Glomerular endothelial cell (primary cell): ENCODE results near the gene CDIPT. TPM values are rescaled to one million over a fixed set of nuclear protein-coding genes. Genes with fewer than 3 reads are reported as not detected.
"Not testable (repeated sequence)": the region's sequence is repeated elsewhere in the genome, so short reads cannot be mapped to it uniquely, and the experiment has no call there.

Experiments used
- DNase-seq: peaks from one replicate; pipeline ENCODE4 v3.0.0-alpha.2; 2011; ENCODE audit warnings: low read depth, low spot score; ENCODE audit errors: extremely low read depth
- total RNA-seq: library from RNA; depleted of rRNA; stranded (reverse); fragments of >200 nt; gene quantifications from 2 replicates; pipeline ENCODE4 v1.2.3, GENCODE V29; 2015

The CDIPT gene, protein sequence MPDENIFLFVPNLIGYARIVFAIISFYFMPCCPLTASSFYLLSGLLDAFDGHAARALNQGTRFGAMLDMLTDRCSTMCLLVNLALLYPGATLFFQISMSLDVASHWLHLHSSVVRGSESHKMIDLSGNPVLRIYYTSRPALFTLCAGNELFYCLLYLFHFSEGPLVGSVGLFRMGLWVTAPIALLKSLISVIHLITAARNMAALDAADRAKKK
- total RNA-seq: 90.4 and 91.4 TPM in 2 replicates

GRCh38 chr16:29862884-29863668 is at the start of gene CDIPT:
TSS of gene CDIPT (minus strand) at chr16:29863226. CDS start at chr16:29862857, 369 bp downstream.
- DNase-seq: peak; percentile 97

DNA sequence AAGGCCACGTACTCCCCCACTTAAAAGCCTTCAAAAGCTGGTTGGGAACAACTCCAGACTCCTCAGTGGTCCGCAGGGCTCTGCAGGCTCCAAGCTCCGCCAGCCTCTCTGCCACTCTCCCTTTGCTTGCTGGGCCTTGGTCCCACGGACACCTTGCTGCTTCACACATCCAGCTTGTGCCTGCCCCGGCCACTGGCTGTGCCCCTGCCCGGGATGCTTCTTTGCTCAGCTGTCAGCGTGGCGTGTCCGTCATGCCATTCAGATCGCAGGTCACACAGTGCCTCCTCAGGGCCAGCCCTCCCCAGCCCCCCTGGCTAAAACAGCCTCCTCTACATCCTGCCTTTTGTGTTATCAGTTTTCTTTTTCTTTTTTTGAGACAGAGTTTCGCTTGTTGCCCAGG is 49.1 kb upstream of the CDIPT start:
- DNase-seq: no peak

- no peak for DNase-seq
Observed at GRCh38 chr16:29911676-29912010, 48.6 kb upstream of the CDIPT start.

DNA sequence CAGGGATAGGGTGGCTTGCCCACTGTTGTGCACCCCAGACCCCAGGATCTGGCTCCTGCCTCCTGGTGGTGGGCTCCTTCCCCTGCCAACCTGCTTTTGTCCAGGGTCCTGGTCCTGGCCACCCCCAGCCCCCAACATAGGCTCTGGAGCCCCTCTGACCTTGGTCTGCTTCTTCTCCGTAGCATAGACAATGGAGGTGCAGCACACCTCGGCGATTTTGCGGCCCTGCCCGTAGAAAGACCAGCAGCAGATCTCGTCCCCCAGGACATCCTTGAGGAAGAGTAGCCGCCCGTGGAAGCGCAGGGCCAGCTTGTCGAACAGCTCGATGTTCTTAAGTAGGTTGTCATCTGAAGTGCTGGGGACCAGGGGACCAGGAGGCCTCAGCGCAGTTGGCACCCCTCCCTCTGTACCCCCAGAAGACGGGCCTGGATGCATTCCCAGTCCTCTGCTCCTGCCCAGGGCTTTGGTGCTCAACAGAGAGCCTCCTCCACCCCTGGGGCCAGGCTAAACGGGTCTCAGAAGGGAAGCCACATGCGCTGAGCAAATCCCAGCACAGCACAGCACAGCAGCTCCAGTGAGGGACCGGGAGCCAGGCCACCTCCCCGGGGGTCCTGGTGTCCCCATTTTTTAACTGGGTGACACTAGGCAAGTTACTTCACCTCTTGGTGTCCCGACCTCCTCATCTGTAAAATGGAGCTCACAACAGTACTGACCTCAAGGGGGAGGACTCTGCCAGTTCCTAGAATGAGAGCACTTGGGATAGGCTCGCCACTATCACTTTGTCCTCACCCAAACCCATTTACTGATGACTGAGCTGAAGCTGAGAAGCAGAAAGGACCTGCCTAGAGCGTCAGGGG is 48.0 kb upstream of the CDIPT start:
- DNase-seq: no peak

DNA sequence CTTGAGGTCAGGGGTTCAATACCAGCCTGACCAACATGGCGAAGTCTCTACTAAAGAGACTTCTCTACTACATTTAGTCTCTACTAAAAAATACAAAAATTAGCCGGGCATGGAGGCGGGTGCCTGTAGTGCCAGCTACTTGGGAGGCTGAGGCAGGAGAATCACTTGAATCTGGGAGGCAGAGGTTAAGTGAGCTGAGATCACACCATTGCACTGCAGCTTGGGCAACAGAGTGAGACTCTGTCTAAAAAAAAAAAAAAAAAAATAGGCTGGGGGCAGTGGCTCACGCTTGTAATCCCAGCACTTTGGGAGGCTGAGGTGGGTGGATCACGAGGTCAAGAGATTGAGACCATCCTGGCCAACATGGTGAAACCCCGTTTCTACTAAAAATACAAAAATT is 46.8 kb upstream of the CDIPT start:
- DNase-seq: not testable (repeated sequence)

GRCh38 chr16:29909391-29909790 is 46.4 kb upstream of the CDIPT start:
- DNase-seq: no peak

- DNase-seq: no peak
Observed at GRCh38 chr16:29908719-29909220, 45.7 kb upstream of the CDIPT start.

GRCh38 chr16:29907973-29908372 is 44.9 kb upstream of the CDIPT start:
- DNase-seq: no peak

- DNase-seq: no peak
Observed at GRCh38 chr16:29906520-29907244, 43.7 kb upstream of the CDIPT start.

DNA sequence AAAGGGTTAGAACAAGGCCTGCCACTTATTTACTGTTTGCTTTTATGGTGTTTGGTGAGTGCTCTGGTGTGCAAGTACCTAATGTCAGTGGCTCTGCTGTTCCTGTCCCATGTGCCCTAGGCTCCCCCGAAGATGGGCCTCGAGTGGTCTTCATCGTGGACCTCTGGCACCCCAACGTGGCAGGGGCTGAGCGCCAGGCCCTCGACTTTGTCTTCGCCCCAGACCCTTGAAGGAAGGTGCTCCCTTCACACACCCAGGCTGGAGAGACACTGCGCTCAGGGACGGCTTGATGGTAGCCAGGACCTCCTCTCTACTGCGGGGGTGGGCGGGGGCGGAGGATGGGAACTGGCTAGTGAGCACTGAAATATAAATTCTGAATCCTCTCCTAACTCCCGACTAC is 42.6 kb upstream of the CDIPT start:
- DNase-seq: no peak

GRCh38 chr16:29904947-29905346 is 41.9 kb upstream of the CDIPT start:
- no peak for DNase-seq

GRCh38 chr16:29903590-29903989 is 40.6 kb upstream of the CDIPT start:
- DNase-seq: no peak

GRCh38 chr16:29901607-29901945 is 38.5 kb upstream of the CDIPT start:
- no peak for DNase-seq

- no peak for DNase-seq
Observed at GRCh38 chr16:29900888-29901606, 38.0 kb upstream of the CDIPT start.

DNA sequence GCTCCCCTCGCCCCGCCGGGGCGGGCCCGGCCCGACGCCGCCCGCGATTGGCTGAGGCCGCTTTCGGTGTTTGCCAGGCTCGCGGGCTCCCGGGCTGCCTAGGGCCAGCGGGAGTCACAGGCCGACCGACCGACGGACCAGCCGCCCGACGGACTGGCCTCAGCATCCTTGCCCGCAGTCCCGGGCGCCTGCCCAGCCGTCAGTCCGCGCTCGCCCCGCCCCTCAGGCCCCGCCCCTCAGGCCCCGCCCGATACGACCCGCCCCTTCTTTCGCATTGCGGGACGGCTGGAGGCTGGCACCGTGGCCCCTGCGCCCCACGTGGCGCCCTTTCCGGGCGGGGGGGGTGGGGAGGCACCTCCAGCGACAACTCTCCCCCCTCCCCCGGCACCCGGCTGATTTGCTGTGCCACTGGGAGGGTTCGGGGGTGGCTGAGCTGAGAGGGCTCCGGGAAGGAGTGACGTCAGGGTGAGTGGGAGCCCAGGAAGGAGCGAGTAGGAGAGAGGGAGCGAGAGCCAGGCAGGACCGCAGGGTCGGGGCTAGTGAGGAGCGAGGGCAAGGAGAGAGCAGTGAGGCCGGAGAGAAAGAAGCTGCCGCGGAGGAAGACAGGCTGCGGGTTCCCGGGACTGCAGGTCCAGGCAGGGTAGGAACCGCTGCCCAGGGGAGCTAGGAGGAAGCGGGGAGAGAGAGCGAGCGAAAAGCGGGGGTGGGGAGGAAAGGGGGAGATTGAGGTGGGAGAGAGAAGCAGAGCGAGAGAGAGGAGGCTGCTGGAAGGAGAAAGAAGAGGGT is 37.3 kb upstream of the CDIPT start, which contains the start of gene ASPHD1:
ASPHD1 (plus strand) TSS at position 387 of the 786 bp plus-strand sequence. CDS start 484 bp downstream, outside the sequence.
- DNase-seq: no peak

GRCh38 chr16:29899516-29900101 is 36.6 kb upstream of the CDIPT start, which contains the start of gene SEZ6L2:
TSS of gene SEZ6L2 (minus strand) at chr16:29899550. CDS start at chr16:29899019, 531 bp downstream.
- DNase-seq: no peak

DNA sequence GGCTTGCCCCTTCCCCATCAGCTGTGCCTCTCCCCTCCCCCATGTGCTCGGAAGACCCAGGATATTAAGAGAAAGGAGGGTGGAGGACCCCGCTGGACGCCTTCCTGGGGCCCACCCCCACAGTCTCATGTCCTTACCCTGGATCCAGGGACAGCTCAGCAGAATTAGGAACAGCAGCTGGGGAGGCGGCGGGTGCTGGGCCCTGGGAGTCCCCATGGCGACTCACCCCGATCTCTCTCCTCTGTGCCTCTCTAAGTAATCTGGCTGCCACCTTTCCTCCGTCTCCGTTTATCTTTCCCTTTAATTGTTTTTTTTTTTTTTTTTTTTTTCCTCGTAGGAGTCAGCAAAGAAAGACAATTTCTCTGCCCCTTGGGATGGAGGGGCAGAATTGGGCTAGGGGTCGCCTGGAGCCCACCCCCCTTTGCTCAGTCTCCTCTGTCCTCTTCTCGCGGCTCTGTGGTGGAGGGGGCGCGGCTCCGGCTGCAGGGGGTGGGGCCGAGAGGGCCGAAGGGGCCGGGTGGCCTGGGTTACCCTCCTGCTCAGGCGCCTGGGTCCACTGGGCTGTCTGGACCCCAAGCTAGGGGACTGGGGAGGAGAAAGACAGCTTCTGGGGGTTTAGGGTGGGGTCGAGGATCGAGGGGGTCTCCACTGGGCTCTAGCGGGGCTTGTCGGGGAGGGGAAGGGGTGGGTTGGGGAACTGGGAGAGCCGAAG is 35.9 kb upstream of the CDIPT start:
- DNase-seq: no peak
